Peyer's patch (tissue), 4 donors: Measurements from ENCODE around the gene SLC47A2. TPM values are rescaled to one million over a fixed set of nuclear protein-coding genes. Genes with fewer than 3 reads are reported as not detected.
"Not testable (repeated sequence)": the region's sequence is repeated elsewhere in the genome, so short reads cannot be mapped to it uniquely, and the experiment has no call there.

ENCODE experiments used
- DNase-seq, 3 donors: peaks; one replicate each; pipeline ENCODE4 v3.0.0-alpha.2; 2017 to 2019
- H3K27ac ChIP-seq, 4 donors: fragments of 200-600 bp; sonication (generic); one replicate each; pipeline ENCODE4 v1.5.1; 2016 to 2019
- H3K27me3 ChIP-seq, 2 donors: fragments of 200-600 bp; sonication (generic); one replicate each; pipeline ENCODE4 v1.5.1; 2019
- H3K36me3 ChIP-seq, 3 donors: fragments of 200-600 bp; sonication (generic); one replicate each; pipeline ENCODE4 v1.5.1; 2016 to 2019
- H3K4me1 ChIP-seq, 4 donors: fragments of 200-600 bp; sonication (generic); one replicate each; pipeline ENCODE4 v1.5.1; 2016 to 2019
- H3K4me3 ChIP-seq, 4 donors: fragments of 200-600 bp; sonication (generic); 1 replicate in 3 of 4; 2 replicates in 1 of 4; pipeline ENCODE4 v1.5.1; 2016 to 2019; ENCODE audit warnings: mild to moderate bottlenecking in 1 of 4
- H3K9me3 ChIP-seq, 4 donors: fragments of 200-600 bp; sonication (generic); one replicate each; pipeline ENCODE4 v1.5.1; 2016 to 2019; ENCODE audit warnings: mild to moderate bottlenecking in 1 of 4
- CTCF ChIP-seq, 6 experiments: fragments of 450-650 bp in 4 of 6; fragments of 200-600 bp in 2 of 6; sonication (generic) in 1 of 6; IDR thresholded peaks; one replicate each; pipeline ENCODE4 v1.5.1; 2017 to 2019; ENCODE audit warnings: antibody characterized with exemption in 6 of 6, mild to moderate bottlenecking in 3 of 6, moderate library complexity in 1 of 6
- POLR2A ChIP-seq, 2 donors: fragments of 450-650 bp; IDR thresholded peaks; one replicate each; pipeline ENCODE4 v1.5.1; 2017; ENCODE audit warnings: antibody characterized with exemption in 2 of 2, mild to moderate bottlenecking in 2 of 2, moderate library complexity in 2 of 2
- total RNA-seq, 4 donors: library from RNA; depleted of rRNA; stranded (reverse); fragments of >200 nt; gene quantifications; one replicate each; pipeline ENCODE4 v1.1.0, GENCODE V29; 2016

The SLC47A2 gene, protein sequence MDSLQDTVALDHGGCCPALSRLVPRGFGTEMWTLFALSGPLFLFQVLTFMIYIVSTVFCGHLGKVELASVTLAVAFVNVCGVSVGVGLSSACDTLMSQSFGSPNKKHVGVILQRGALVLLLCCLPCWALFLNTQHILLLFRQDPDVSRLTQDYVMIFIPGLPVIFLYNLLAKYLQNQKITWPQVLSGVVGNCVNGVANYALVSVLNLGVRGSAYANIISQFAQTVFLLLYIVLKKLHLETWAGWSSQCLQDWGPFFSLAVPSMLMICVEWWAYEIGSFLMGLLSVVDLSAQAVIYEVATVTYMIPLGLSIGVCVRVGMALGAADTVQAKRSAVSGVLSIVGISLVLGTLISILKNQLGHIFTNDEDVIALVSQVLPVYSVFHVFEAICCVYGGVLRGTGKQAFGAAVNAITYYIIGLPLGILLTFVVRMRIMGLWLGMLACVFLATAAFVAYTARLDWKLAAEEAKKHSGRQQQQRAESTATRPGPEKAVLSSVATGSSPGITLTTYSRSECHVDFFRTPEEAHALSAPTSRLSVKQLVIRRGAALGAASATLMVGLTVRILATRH
- 1 to 10 TPM in 3 of 4 donors, not detected in 1; 3.9 to 6.8 (median 6.3) TPM for total RNA-seq

- DNase-seq: peak in 2 of 3 donors; percentile 42 to 49
- Histone ChIP-seq H3K27ac (no peak within 1 kb of the TSS), H3K4me3 (no peak within 1 kb of the TSS), H3K36me3 (no peaks in the 10 kb centered on the region), H3K27me3 (no peaks in the 10 kb centered on the region), H3K9me3 (no peaks in the 10 kb centered on the region), H3K4me1 (peaks cover 0 to 30% (median 6%) of the 10 kb centered on the region in 4 donors)
- TF ChIP-seq POLR2A (IDR thresholded peaks at IDR 0.05): no peak
- TF ChIP-seq CTCF (IDR thresholded peaks at IDR 0.05): no peak
Measured at GRCh38 chr17:19716108-19717030, at the start of gene SLC47A2. Gene SLC47A2, minus strand, starts transcription at chr17:19716584. Its CDS starts 29 bp downstream, at chr17:19716555.

GRCh38 chr17:19766016-19766415 is 49.6 kb upstream of the SLC47A2 start:
- H3K9me3 ChIP-seq: no peaks in the 10 kb centered on the region
- no peaks in the 10 kb centered on the region for H3K36me3 ChIP-seq
- H3K27ac ChIP-seq: no peak overlapping the region
- TF ChIP-seq POLR2A (IDR thresholded peaks at IDR 0.05) (no peak), CTCF (IDR thresholded peaks at IDR 0.05) (no peak)
- no peak for DNase-seq
- no peaks in the 10 kb centered on the region for H3K27me3 ChIP-seq
- no peak overlapping the region for H3K4me3 ChIP-seq
- H3K4me1 ChIP-seq: no peaks in the 10 kb centered on the region

DNA sequence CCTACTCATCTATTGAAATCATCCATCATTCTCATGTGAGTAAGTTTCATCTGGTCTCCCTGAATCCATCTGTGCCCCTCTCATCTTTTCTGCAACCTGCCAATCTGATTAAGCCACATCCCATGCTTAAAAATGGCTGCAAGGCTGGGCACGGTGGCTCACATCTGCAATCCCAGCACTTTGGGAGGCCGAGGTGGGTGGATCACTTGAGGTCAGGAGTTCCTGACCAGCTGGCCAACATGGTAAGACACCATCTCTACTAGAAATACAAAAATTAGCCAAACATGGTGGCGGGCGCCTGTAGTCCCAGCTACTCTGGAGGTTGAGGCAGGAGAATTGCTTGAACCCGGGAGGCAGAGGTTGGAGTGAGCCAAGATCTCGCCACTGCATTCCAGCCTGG is 47.6 kb upstream of the SLC47A2 start:
- not testable (repeated sequence) for DNase-seq, H3K27ac ChIP-seq, H3K4me1 ChIP-seq, H3K9me3 ChIP-seq, H3K4me3 ChIP-seq, H3K27me3 ChIP-seq, H3K36me3 ChIP-seq

- no peak for DNase-seq
- no peaks in the 10 kb centered on the region for H3K9me3 ChIP-seq
Measured at GRCh38 chr17:19763416-19763815, 47.0 kb upstream of the SLC47A2 start.

DNA sequence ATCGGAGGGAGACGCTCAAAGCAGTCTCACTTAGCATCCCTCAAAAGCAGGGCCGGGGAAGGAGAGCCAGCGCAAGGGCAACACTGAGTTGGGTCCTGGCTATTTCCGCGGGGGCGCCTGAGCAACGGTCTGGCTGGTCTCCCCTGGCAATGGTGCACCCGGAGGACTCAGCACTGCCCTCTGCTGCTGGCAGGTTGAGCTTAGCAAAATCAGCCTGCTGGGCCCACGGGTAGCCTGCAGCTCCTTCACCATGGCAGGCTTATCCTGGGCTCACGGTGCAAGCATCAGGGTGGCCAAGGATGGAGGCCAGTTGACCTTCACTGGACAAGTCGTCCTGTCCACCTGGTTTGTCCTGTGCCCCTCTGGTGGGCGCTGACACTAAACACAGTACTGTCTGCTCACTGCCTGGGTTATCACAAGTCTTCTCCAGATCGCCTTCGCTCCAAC is 46.2 kb upstream of the SLC47A2 start:
- H3K27me3 ChIP-seq: no peaks in the 10 kb centered on the region
- TF ChIP-seq CTCF (IDR thresholded peaks at IDR 0.05) (peak; percentile 40 to 82 (median 60)), POLR2A (IDR thresholded peaks at IDR 0.05) (no peak)
- no peaks in the 10 kb centered on the region for H3K4me1 ChIP-seq
- no peak overlapping the region for H3K4me3 ChIP-seq
- H3K9me3 ChIP-seq: no peaks in the 10 kb centered on the region
- DNase-seq: peak; percentile 75 to 82 (median 76)
- no peaks in the 10 kb centered on the region for H3K36me3 ChIP-seq
- H3K27ac ChIP-seq: no peak overlapping the region

More at GRCh38 chr17:19763416-19763815, 47.0 kb upstream of the SLC47A2 start:
- Histone ChIP-seq H3K36me3 (no peaks in the 10 kb centered on the region), H3K27ac (no peak overlapping the region), H3K4me1 (no peaks in the 10 kb centered on the region), H3K4me3 (no peak overlapping the region), H3K27me3 (no peaks in the 10 kb centered on the region)
- TF ChIP-seq CTCF (IDR thresholded peaks at IDR 0.05) (no peak), POLR2A (IDR thresholded peaks at IDR 0.05) (no peak)
